Activated CD4-positive, alpha-beta T cell treated with anti-CD3 and anti-CD28 coated beads, Interleukin-2, amount 50 U/mL, for 16 hours (primary cell): Measurements from ENCODE around the gene PIN1.

ENCODE experiments used
- DNase-seq: peaks from one replicate; pipeline ENCODE4 v3.0.0-alpha.2; 2020

Gene PIN1

DNA sequence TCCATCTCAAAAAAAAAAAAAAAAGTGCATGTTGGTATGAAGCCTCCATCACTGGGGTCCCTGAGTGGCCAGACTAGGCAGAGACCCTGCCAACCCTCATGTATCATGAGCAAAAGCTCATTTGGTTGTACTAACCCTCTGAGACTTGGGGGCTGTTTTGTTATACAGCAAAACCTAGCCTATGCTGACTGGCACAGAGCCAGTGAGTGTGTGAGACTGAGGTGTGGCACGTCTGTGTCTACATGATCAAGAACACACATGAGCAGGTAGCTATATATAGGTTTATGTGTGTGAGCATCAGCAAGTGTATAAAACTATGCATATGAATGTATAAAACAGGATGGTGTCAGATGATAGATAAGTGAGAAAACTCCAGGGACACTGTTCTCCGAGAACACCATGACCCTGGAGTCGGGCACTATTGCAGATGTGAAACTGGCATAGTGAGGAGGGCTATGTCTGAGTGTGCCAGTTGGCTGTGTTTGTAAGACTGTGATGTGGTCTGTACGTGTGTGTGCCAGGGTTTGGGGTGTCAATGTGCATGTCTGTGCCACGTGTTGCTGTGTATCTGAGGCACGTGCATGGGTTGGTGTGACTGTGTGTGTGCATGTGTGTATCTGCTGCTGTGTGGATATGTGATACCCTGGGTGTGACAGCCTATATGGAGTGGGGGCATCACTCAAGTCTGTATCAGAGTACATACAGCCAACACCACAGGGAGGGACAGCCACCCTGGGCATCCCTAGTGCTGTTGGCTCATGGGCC lies 56.7 kb downstream of the PIN1 start:
- no peak for DNase-seq
